Suprapubic skin (tissue), 4 donors: ENCODE results near the gene HPSE2.

ENCODE experiments used
- CTCF ChIP-seq, 2 donors: fragments of 200-600 bp in 1 of 2; fragments of 450-650 bp in 1 of 2; sonication (generic) in 1 of 2; IDR thresholded peaks; one replicate each; pipeline ENCODE4 v1.5.1; 2016 to 2019; ENCODE audit warnings: antibody characterized with exemption in 2 of 2, mild to moderate bottlenecking in 1 of 2, moderate library complexity in 1 of 2
- POLR2A ChIP-seq, 2 donors: fragments of 450-650 bp; IDR thresholded peaks; one replicate each; pipeline ENCODE4 v1.6.1; 2017; ENCODE audit warnings: antibody characterized with exemption in 2 of 2, mild to moderate bottlenecking in 2 of 2, moderate library complexity in 2 of 2
- POLR2AphosphoS5 ChIP-seq, 3 donors: sonication (generic); formaldehyde crosslinking; IDR thresholded peaks; one replicate each; pipeline ENCODE4 v1.6.1; 2017; ENCODE audit warnings: antibody characterized with exemption in 3 of 3

GRCh38 chr10:99045671-99046070 is 190.0 kb downstream of the HPSE2 start:
- TF ChIP-seq CTCF (IDR thresholded peaks at IDR 0.05) = no peak
- no peak for TF ChIP-seq POLR2A (IDR thresholded peaks at IDR 0.05)
- TF ChIP-seq POLR2AphosphoS5 (IDR thresholded peaks at IDR 0.05) = no peak
